ENCODE measurements around the gene ADAM10. TPM values are rescaled to one million over a fixed set of nuclear protein-coding genes. Genes with fewer than 3 reads are reported as not detected.

The ADAM10 gene
- total and polyA plus RNA-seq, 2 of the 4 experiments (the other 2 are of a cell fraction) = 110 to 185 TPM

DNA sequence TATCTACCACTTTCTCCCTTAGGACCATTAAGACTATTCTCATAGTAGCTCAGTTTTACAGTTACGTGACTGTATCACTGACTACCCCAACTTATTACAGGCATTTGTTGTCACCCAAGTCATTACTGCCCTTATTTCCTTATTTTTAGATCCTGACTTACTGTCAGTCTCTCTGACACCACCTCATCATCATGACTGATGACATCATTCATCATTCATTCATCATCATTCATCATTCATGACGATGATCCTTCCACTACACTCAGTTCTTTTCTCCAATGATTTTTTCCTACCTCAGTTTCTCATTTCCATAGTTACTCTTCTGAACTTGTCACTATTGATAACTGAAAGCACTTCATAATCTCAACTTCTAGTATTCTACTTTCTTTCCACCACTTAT lies 83.8 kb downstream of the ADAM10 start:
- Histone ChIP-seq H2AK9ac (replicated peaks; ENCODE audit: low read depth, low read length, poor library complexity) (no peak overlapping the region), H3K36me3 (ENCODE audit: control insufficient read depth, insufficient read depth, low read length) (peaks cover 8% of the 10 kb centered on the region), H3K79me1 (ENCODE audit: low read depth in 1 of 2, low read length in 2 of 2) (peaks cover 19 to 47% of the 10 kb centered on the region in 2 experiments), H4K8ac (ENCODE audit: low read depth in 2 of 2, low read length in 2 of 2) (no peak overlapping the region), H3K4me1 (ENCODE audit: control insufficient read depth, insufficient read depth, low read length) (peaks cover 5% of the 10 kb centered on the region), H3K23ac (ENCODE audit: low read depth, low read length) (no peak overlapping the region), H4K20me1 (ENCODE audit: insufficient read depth, low read length) (peaks cover 11% of the 10 kb centered on the region; the same call in 1 of the 2 replicates), H2BK5ac (ENCODE audit: low read depth, low read length, poor library complexity, severe bottlenecking) (no peak overlapping the region), H3K4me2 (ENCODE audit: low read depth, low read length) (no peak overlapping the region), H3K27me3 (ENCODE audit: control insufficient read depth, insufficient read depth, low read length) (no peaks in the 10 kb centered on the region), H4K91ac (ENCODE audit: insufficient read depth, low read depth, low read length) (no peak overlapping the region), H3K4me3 (ENCODE audit: insufficient read depth, low read depth, low read length) (no peak overlapping the region), H2BK15ac (ENCODE audit: low read depth, low read length) (no peak overlapping the region), H4K5ac (ENCODE audit: low read depth, low read length) (no peak overlapping the region), H2BK120ac (ENCODE audit: low read depth, low read length) (no peak overlapping the region), H3K4ac (ENCODE audit: low read depth, low read length) (no peak overlapping the region), H3K9me3 (ENCODE audit: control insufficient read depth, insufficient read depth, low read length) (no peaks in the 10 kb centered on the region), H3K27ac (ENCODE audit: insufficient read depth, low read length) (no peak overlapping the region), H3K18ac (ENCODE audit: low read depth, low read length) (no peak overlapping the region), H2AFZ (replicated peaks; ENCODE audit: low read length, poor library complexity) (no peak overlapping the region), H3K9ac (ENCODE audit: low read depth, low read length) (no peak overlapping the region), H3K56ac (ENCODE audit: extremely low read depth, insufficient read depth, low read length) (no peak overlapping the region), H2AK5ac (ENCODE audit: low read depth, low read length) (no peak overlapping the region), H2BK20ac (ENCODE audit: low read depth, low read length) (no peak overlapping the region), H3K14ac (replicated peaks; ENCODE audit: low read depth, low read length) (no peak overlapping the region), H3K9me1 (ENCODE audit: insufficient read depth, low read length) (peaks cover 8% of the 10 kb centered on the region)
- intact Hi-C loops (cut with micrococcal nuclease) (no loop called here), in situ Hi-C loops (cut with MboI; ENCODE audit: low sequenced_read_pairs) (no loop called here), dilution Hi-C loops (cut with HindIII; ENCODE audit: low sequenced_read_pairs, unreplicated experiment) (no loop called here)
- CTCF ChIA-PET = no interaction called here
- DNase-seq (no peak), ATAC-seq (ENCODE audit: low read depth) (no peak)
- BruUV-seq (replicated peaks) = no TSS peak
- POLR2A ChIA-PET (ENCODE audit: unreplicated experiment) = no interaction called here
- no peak for TF ChIP-seq BHLHE40 (IDR thresholded peaks at IDR 0.05; ENCODE audit: low read depth, low read length)
- no peak for TF ChIP-seq FOS (IDR thresholded peaks at IDR 0.05; ENCODE audit: low read depth, low read length)
- TF ChIP-seq, protein P1, sequence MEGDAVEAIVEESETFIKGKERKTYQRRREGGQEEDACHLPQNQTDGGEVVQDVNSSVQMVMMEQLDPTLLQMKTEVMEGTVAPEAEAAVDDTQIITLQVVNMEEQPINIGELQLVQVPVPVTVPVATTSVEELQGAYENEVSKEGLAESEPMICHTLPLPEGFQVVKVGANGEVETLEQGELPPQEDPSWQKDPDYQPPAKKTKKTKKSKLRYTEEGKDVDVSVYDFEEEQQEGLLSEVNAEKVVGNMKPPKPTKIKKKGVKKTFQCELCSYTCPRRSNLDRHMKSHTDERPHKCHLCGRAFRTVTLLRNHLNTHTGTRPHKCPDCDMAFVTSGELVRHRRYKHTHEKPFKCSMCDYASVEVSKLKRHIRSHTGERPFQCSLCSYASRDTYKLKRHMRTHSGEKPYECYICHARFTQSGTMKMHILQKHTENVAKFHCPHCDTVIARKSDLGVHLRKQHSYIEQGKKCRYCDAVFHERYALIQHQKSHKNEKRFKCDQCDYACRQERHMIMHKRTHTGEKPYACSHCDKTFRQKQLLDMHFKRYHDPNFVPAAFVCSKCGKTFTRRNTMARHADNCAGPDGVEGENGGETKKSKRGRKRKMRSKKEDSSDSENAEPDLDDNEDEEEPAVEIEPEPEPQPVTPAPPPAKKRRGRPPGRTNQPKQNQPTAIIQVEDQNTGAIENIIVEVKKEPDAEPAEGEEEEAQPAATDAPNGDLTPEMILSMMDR (conservative IDR thresholded peaks at IDR 0.05; ENCODE audit: low read depth, low read length) = no peak
- no peak for TF ChIP-seq RFX5 (IDR thresholded peaks at IDR 0.05; ENCODE audit: low read depth, low read length)
- no peak for TF ChIP-seq MAZ (IDR thresholded peaks at IDR 0.05; ENCODE audit: borderline replicate concordance, low read depth, low read length)
- no peak for TF ChIP-seq SMC3 (IDR thresholded peaks at IDR 0.05; ENCODE audit: low read depth, low read length)
- TF ChIP-seq, protein P2, sequence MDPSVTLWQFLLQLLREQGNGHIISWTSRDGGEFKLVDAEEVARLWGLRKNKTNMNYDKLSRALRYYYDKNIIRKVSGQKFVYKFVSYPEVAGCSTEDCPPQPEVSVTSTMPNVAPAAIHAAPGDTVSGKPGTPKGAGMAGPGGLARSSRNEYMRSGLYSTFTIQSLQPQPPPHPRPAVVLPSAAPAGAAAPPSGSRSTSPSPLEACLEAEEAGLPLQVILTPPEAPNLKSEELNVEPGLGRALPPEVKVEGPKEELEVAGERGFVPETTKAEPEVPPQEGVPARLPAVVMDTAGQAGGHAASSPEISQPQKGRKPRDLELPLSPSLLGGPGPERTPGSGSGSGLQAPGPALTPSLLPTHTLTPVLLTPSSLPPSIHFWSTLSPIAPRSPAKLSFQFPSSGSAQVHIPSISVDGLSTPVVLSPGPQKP (IDR thresholded peaks at IDR 0.05; ENCODE audit: borderline replicate concordance, low read depth, low read length) = no peak
- no peak for TF ChIP-seq POLR2A (IDR thresholded peaks at IDR 0.05; ENCODE audit: low read depth, low read length)
- no peak for TF ChIP-seq CHD1 (IDR thresholded peaks at IDR 0.05; ENCODE audit: low read depth, low read length)
- no peak for TF ChIP-seq MAFK (IDR thresholded peaks at IDR 0.05; ENCODE audit: low read depth, low read length)
- no peak for TF ChIP-seq NFE2L2 (IDR thresholded peaks at IDR 0.05; ENCODE audit: low read depth, low read length)
- no peak for TF ChIP-seq CEBPB (IDR thresholded peaks at IDR 0.05; ENCODE audit: low read depth, low read length)
- no peak for TF ChIP-seq MXI1 (IDR thresholded peaks at IDR 0.05; ENCODE audit: borderline replicate concordance, low read depth, low read length)
- TF ChIP-seq, protein P3, sequence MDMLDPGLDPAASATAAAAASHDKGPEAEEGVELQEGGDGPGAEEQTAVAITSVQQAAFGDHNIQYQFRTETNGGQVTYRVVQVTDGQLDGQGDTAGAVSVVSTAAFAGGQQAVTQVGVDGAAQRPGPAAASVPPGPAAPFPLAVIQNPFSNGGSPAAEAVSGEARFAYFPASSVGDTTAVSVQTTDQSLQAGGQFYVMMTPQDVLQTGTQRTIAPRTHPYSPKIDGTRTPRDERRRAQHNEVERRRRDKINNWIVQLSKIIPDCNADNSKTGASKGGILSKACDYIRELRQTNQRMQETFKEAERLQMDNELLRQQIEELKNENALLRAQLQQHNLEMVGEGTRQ (IDR thresholded peaks at IDR 0.05; ENCODE audit: low read depth, low read length) = no peak
- no peak for TF ChIP-seq RAD21 (IDR thresholded peaks at IDR 0.05; ENCODE audit: low read length)
- no peak for TF ChIP-seq RCOR1 (IDR thresholded peaks at IDR 0.05; ENCODE audit: insufficient replicate concordance, low read length)
- 92% methylated on average over 1 of the region's 2 CpGs; no CpG with 5 or more reads in 1 of the 2 experiments for WGBS, 2 experiments (ENCODE audit: extremely low coverage in 2 of 2, insufficient read length in 1 of 2)
